ENCODE results near the gene ARID3A.

DNA sequence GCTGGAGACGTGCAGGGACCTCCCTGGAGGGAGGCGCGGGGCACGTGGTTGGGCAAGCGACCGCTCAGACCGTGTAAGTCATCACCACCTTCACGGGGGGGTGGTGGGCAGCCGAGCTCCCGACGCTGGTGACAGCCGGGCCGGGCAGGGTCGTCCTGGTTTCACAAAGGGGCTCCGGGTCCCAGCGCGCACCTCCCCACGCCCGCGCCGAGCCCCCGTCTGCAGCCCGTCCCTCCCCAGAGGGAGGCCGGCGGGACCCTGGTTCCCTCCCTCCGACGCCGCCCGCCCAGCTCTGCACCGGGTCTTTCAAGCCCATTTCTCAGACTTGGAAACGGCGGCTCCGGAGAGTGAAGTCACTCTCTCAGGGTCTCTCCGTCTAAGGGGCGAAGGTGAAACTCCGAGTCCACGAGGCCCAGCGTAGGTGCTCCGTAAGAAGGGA, 729 bp upstream of the ARID3A start:
- no peak for TF ChIP-seq POLR2A (IDR thresholded peaks at IDR 0.05; ENCODE audit: control extremely low read depth in 1 of 2, low read depth in 2 of 2, low read length in 2 of 2)
- TF ChIP-seq SIRT6 (IDR thresholded peaks at IDR 0.05; ENCODE audit: low read length): no peak
- TF ChIP-seq POLR2AphosphoS5 (IDR thresholded peaks at IDR 0.05; ENCODE audit: low read depth, low read length): no peak
- TF ChIP-seq, protein P1, sequence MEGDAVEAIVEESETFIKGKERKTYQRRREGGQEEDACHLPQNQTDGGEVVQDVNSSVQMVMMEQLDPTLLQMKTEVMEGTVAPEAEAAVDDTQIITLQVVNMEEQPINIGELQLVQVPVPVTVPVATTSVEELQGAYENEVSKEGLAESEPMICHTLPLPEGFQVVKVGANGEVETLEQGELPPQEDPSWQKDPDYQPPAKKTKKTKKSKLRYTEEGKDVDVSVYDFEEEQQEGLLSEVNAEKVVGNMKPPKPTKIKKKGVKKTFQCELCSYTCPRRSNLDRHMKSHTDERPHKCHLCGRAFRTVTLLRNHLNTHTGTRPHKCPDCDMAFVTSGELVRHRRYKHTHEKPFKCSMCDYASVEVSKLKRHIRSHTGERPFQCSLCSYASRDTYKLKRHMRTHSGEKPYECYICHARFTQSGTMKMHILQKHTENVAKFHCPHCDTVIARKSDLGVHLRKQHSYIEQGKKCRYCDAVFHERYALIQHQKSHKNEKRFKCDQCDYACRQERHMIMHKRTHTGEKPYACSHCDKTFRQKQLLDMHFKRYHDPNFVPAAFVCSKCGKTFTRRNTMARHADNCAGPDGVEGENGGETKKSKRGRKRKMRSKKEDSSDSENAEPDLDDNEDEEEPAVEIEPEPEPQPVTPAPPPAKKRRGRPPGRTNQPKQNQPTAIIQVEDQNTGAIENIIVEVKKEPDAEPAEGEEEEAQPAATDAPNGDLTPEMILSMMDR (IDR thresholded peaks at IDR 0.05; ENCODE audit: control extremely low read depth in 1 of 3, insufficient read depth in 1 of 3, low read depth in 1 of 3, low read length in 3 of 3): no peak
- TF ChIP-seq SP2 (IDR thresholded peaks at IDR 0.05; ENCODE audit: low read length): no peak
- no peak for TF ChIP-seq EGR1 (IDR thresholded peaks at IDR 0.05; ENCODE audit: borderline replicate concordance, low read depth, low read length)
- no peak for TF ChIP-seq JUN (IDR thresholded peaks at IDR 0.05; ENCODE audit: low read depth, low read length)
- TF ChIP-seq, protein P2, sequence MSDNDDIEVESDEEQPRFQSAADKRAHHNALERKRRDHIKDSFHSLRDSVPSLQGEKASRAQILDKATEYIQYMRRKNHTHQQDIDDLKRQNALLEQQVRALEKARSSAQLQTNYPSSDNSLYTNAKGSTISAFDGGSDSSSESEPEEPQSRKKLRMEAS (IDR thresholded peaks at IDR 0.05): peak; percentile 74
- TF ChIP-seq RAD21 (IDR thresholded peaks at IDR 0.05 in 1 of 2, conservative IDR thresholded peaks at IDR 0.05 in 1 of 2; ENCODE audit: low read depth in 2 of 2, low read length in 2 of 2): no peak
- peak; percentile 39; the same call in 1 of the 2 replicates for TF ChIP-seq YY1 (IDR thresholded peaks at IDR 0.05; ENCODE audit: low read depth, low read length)
- TF ChIP-seq CHD1 (IDR thresholded peaks at IDR 0.05; ENCODE audit: low read depth, low read length): no peak
- no peak for TF ChIP-seq CTBP2 (IDR thresholded peaks at IDR 0.05; ENCODE audit: borderline replicate concordance, insufficient read depth, insufficient read length, low read length)
- 0 out of 2 replicates have a peak, but pooled peaks have one; percentile 39 for TF ChIP-seq SP1 (IDR thresholded peaks at IDR 0.05; ENCODE audit: low read depth, low read length)
- TF ChIP-seq NRF1 (IDR thresholded peaks at IDR 0.05; ENCODE audit: low read depth, low read length): no peak
